Testis (tissue), 3 donors: ENCODE data around the gene FGF12. TPM values are rescaled to one million over a fixed set of nuclear protein-coding genes. Genes with fewer than 3 reads are reported as not detected.

Experiments used
- DNase-seq: peaks from one replicate; pipeline ENCODE4 v3.0.0-alpha.2; 2019
- H3K27ac ChIP-seq, 2 donors: fragments of 200-600 bp; sonication (generic); one replicate each; pipeline ENCODE4 v1.5.1; 2019
- H3K27me3 ChIP-seq: fragments of 200-600 bp; sonication (generic); one replicate; pipeline ENCODE4 v1.5.1; 2019
- H3K36me3 ChIP-seq: fragments of 200-600 bp; sonication (generic); one replicate; pipeline ENCODE4 v1.5.1; 2017; ENCODE audit warnings: low read depth; ENCODE audit errors: missing control alignments
- H3K4me1 ChIP-seq: fragments of 200-600 bp; sonication (generic); one replicate; pipeline ENCODE4 v1.5.1; 2019
- H3K4me3 ChIP-seq, 2 donors: fragments of 200-600 bp; sonication (generic); one replicate each; pipeline ENCODE4 v1.5.1; 2017 to 2019
- H3K9me3 ChIP-seq: fragments of 200-600 bp; sonication (generic); one replicate; pipeline ENCODE4 v1.5.1; 2017
- POLR2A ChIP-seq: fragments of 450-650 bp; IDR thresholded peaks from one replicate; pipeline ENCODE4 v1.6.1; 2017; ENCODE audit warnings: antibody characterized with exemption, mild to moderate bottlenecking, moderate library complexity
- WGBS, 2 donors: methylation state at CpG; one replicate each; pipeline ENCODE4 v1.1.5; 2018; 5-methylcytosine and 5-hydroxymethylcytosine counted together
- intact Hi-C: fragments of 100-400 bp; cut with DNase I; formaldehyde crosslinking; loops from one replicate; pipeline ENCODE4 v1.15.1; 2023; ENCODE audit warnings: low total_unique reads
- polyA plus RNA-seq: library from polyadenylated mRNA; stranded (reverse); fragments of 350-450 nt; fragmentation: Illumina TruSeq; extraction: RNeasy Lipid Tissue Mini Kit (QIAGEN cat#74804); gene quantifications from one replicate; pipeline ENCODE4 v1.2.3, GENCODE V29; 2014; ENCODE audit warnings: low read depth, low replicate concordance; ENCODE audit not compliant: insufficient read depth
- total RNA-seq, 2 donors: library from RNA; depleted of rRNA; stranded (reverse); fragments of >200 nt; gene quantifications; one replicate each; pipeline ENCODE4 v1.2.3, GENCODE V29; 2016
- TF ChIP-seq, protein P1 (sequence below), 3 experiments: fragments of 450-650 bp in 2 of 3; fragments of 200-600 bp in 1 of 3; sonication (generic) in 1 of 3; IDR thresholded peaks; one replicate each; pipeline ENCODE4 v1.5.1; 2016 to 2019; ENCODE audit warnings: antibody characterized with exemption in 3 of 3, mild to moderate bottlenecking in 2 of 3, moderate library complexity in 1 of 3

The FGF12 gene
- total and polyA plus RNA-seq, 3 donors from 2014 or later: 2.3 to 3.3 (median 3.0) TPM

DNA sequence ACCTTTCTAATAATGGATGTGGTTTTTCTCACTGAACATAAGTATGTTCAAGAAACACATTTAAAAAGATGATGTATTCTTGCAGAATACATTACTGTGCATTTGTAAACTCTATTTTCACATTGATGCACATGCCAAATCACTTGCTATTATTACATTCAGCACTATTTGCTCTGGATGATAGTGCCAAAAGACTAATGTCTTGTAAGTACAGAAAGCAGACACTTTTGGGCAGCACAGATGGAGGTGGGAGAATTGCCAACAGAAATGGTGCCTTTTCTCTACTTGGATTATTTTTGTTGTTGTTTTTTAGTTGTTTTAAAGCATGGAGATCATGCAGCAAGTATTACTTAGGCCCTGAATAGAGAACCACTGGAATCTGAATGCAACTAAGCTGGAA lies 10.2 kb upstream of the FGF12 start:
- Histone ChIP-seq H3K4me1 (no peaks in the 10 kb centered on the region), H3K9me3 (no peaks in the 10 kb centered on the region), H3K27me3 (no peaks in the 10 kb centered on the region), H3K4me3 (no peak overlapping the region), H3K27ac (no peak overlapping the region), H3K36me3 (no peaks in the 10 kb centered on the region)
- intact Hi-C loops: no loop called here
- DNase-seq: no peak
- TF ChIP-seq, protein P1, sequence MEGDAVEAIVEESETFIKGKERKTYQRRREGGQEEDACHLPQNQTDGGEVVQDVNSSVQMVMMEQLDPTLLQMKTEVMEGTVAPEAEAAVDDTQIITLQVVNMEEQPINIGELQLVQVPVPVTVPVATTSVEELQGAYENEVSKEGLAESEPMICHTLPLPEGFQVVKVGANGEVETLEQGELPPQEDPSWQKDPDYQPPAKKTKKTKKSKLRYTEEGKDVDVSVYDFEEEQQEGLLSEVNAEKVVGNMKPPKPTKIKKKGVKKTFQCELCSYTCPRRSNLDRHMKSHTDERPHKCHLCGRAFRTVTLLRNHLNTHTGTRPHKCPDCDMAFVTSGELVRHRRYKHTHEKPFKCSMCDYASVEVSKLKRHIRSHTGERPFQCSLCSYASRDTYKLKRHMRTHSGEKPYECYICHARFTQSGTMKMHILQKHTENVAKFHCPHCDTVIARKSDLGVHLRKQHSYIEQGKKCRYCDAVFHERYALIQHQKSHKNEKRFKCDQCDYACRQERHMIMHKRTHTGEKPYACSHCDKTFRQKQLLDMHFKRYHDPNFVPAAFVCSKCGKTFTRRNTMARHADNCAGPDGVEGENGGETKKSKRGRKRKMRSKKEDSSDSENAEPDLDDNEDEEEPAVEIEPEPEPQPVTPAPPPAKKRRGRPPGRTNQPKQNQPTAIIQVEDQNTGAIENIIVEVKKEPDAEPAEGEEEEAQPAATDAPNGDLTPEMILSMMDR (IDR thresholded peaks at IDR 0.05): no peak

DNA sequence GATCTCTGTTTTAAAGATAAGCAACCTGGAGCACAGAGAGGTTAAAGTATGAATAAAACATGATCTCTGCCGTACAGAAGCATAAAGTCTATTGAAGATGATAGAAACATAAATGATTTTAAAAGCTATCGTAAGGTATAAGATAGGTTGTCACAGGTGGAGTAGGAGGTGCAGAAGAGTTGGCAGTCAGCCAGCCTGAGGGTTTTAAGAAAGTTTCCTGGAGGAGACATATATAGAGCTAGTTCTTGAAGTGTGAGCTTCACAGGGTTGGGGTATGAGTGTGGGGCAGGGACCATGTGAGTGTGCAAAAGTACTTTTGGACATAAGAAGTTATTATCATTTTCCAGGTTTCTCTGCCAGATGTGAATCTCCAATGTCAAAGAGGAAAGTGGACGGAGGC lies 3.9 kb upstream of the FGF12 start:
- no peak overlapping the region for H3K27ac ChIP-seq
- no peak for TF ChIP-seq POLR2A
- TF ChIP-seq, protein P1 (IDR thresholded peaks at IDR 0.05): no peak
- intact Hi-C loops: no loop called here
- DNase-seq: no peak
- H3K36me3 ChIP-seq: no peaks in the 10 kb centered on the region
- WGBS, 2 donors: 81 to 85% methylated on average over 3 of the region's 3 CpGs
- H3K4me3 ChIP-seq: no peak overlapping the region
- no peaks in the 10 kb centered on the region for H3K27me3 ChIP-seq
- peaks cover 3% of the 10 kb centered on the region for H3K4me1 ChIP-seq
- H3K9me3 ChIP-seq: no peaks in the 10 kb centered on the region

DNA sequence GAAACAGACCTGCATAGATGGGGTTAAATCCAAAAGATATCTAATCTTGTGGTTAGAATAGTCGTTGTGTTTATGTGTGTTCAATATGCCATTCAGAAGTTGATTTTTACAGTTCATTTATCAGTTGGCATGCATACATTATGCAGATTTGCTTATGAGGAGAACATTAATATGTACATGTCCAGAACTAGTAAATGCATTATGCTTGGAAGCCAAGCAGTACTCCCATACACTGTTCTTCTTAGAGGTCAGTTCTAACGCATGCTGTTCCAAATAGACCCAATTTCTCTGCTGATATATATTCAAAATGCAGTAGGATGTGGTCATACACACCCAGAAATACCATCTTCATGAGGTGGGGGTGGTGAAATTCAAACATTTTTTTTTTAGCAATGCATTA lies 956 bp downstream of the FGF12 start:
- Histone ChIP-seq H3K9me3 (no peaks in the 10 kb centered on the region), H3K36me3 (no peaks in the 10 kb centered on the region), H3K4me1 (peaks cover 3% of the 10 kb centered on the region), H3K27ac (no peak overlapping the region), H3K4me3 (no peak overlapping the region), H3K27me3 (no peaks in the 10 kb centered on the region)
- 23 to 29% methylated on average over 2 of the region's 2 CpGs for WGBS, 2 donors
- intact Hi-C loops: no loop called here
- no peak for DNase-seq
- no peak for TF ChIP-seq POLR2A
- TF ChIP-seq, protein P1 (IDR thresholded peaks at IDR 0.05): no peak

DNA sequence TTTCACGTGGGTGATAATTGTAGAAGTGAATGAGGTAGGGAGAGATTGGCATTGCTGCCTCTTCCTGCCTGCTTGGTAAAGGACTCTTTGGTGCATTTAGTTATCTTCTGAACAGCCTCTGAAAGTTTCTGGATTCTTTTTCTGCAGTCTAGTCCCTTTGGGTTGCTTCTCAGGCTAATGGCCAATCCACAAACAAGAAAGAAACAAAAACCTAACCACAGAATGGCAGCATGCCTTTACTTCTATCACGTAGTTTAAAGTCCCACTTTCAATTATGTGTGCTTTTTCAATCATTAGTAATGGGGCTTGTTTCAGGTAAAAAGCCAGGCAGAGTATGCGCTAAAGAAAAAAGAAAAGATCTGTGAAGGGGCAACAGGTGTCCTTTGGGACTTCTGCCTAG lies 7.4 kb downstream of the FGF12 start:
- no peaks in the 10 kb centered on the region for H3K27me3 ChIP-seq
- no peak for TF ChIP-seq POLR2A
- TF ChIP-seq, protein P1 (IDR thresholded peaks at IDR 0.05): no peak
- WGBS, 2 donors: 85 to 88% methylated on average over 3 of the region's 3 CpGs

DNA sequence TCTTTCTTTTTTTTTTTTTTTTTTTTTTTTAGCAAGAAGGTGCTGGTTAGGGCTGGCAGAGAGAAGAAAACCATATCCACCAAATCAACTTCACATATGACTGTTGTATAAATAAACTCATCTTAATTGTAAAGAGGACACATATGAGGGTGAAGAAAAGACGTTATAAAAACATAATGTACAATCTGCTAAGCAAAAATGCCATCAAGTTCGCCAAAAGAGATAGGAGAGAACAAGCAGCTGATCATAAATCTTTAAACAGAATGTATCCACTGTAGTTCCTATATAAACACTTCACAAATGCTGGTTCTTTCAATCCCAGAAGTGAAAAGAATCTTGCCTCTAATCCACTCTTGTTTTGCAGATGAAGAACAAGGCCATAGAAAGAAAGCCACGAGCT lies 9.2 kb downstream of the FGF12 start:
- Histone ChIP-seq H3K4me1 (no peaks in the 10 kb centered on the region), H3K27ac (no peak overlapping the region), H3K9me3 (no peaks in the 10 kb centered on the region), H3K4me3 (no peak overlapping the region), H3K36me3 (no peaks in the 10 kb centered on the region), H3K27me3 (no peaks in the 10 kb centered on the region)
- WGBS, 2 donors: 34 to 43% methylated on average over 3 of the region's 3 CpGs
- DNase-seq: no peak
- intact Hi-C loops: no loop called here
- no peak for TF ChIP-seq POLR2A
- TF ChIP-seq, protein P1 (IDR thresholded peaks at IDR 0.05): no peak

More for the DNA sequence above, 7.4 kb downstream of the FGF12 start:
- no peak overlapping the region for H3K4me3 ChIP-seq
- no peaks in the 10 kb centered on the region for H3K4me1 ChIP-seq
- DNase-seq: no peak
- H3K27ac ChIP-seq: no peak overlapping the region
- H3K36me3 ChIP-seq: no peaks in the 10 kb centered on the region
- intact Hi-C loops: no loop called here
- H3K9me3 ChIP-seq: no peaks in the 10 kb centered on the region
